WTC11 (cell line): Measurements from ENCODE around the gene C6orf120. TPM values are rescaled to one million over a fixed set of nuclear protein-coding genes. Genes with fewer than 3 reads are reported as not detected.

ENCODE experiments used
- ATAC-seq: fragments of 200-7000 bp; cut with Tn5 transposase; 2 replicates; pipeline ENCODE4 v1.10.0; 2021; ENCODE audit warnings: mild to moderate bottlenecking, moderate library complexity
- CTCF ChIA-PET: fragments of 300-600 bp; sonication (Branson Sonifier 250); formaldehyde crosslinking; loops from one replicate; lab custom pipeline; 2021; ENCODE audit warnings: antibody characterized with exemption; lab: Charles Lee
- POLR2A ChIA-PET: fragments of 350-600 bp; sonication (Branson Sonifier 250); formaldehyde crosslinking; loops from one replicate; lab custom pipeline; 2021; ENCODE audit warnings: antibody characterized with exemption; lab: Charles Lee
- DNase-seq: peaks from one replicate; pipeline ENCODE4 v3.0.0; 2021; ENCODE audit warnings: low spot score
- H3K27ac Mint-ChIP-seq: 2 replicates; pipeline ENCODE4 v1.8.0; 2021; ENCODE audit warnings: mixed read lengths
- H3K27me3 Mint-ChIP-seq: 2 replicates; pipeline ENCODE4 v1.8.0; 2021; ENCODE audit warnings: low read depth, mild to moderate bottlenecking, moderate library complexity, mixed read lengths
- H3K36me3 Mint-ChIP-seq: 2 replicates; pipeline ENCODE4 v1.8.0; 2021; ENCODE audit warnings: mixed read lengths
- H3K4me1 Mint-ChIP-seq: 2 replicates; pipeline ENCODE4 v1.8.0; 2022; ENCODE audit warnings: mixed read lengths
- H3K4me3 Mint-ChIP-seq: 2 replicates; pipeline ENCODE4 v1.8.0; 2021; ENCODE audit warnings: mild to moderate bottlenecking, moderate library complexity, mixed read lengths
- H3K9me3 Mint-ChIP-seq: 2 replicates; pipeline ENCODE4 v1.8.0; 2021; ENCODE audit warnings: mixed read lengths
- ETV6 ChIP-seq: sonication (generic); formaldehyde crosslinking; IDR thresholded peaks from 2 replicates; pipeline ENCODE4 v1.8.1; 2022; ENCODE audit warnings: mild to moderate bottlenecking, missing genetic modification reagents
- NR1H2 ChIP-seq: sonication (generic); formaldehyde crosslinking; IDR thresholded peaks from 2 replicates; pipeline ENCODE4 v1.9.0; 2021; ENCODE audit warnings: mild to moderate bottlenecking, moderate library complexity, missing genetic modification reagents
- OVOL2 ChIP-seq: fragments of 250-450 bp; sonication (Bioruptor Pico); IDR thresholded peaks from 2 replicates; pipeline ENCODE4 v1.9.0; 2021; ENCODE audit warnings: mild to moderate bottlenecking, borderline replicate concordance
- SOX15 ChIP-seq: fragments of 250-450 bp; sonication (Bioruptor Pico); IDR thresholded peaks from 2 replicates; pipeline ENCODE4 v1.9.0; 2021; ENCODE audit warnings: mild to moderate bottlenecking
- TP53 ChIP-seq: sonication (generic); formaldehyde crosslinking; IDR thresholded peaks from 2 replicates; pipeline ENCODE4 v1.8.1; 2023; ENCODE audit warnings: mild to moderate bottlenecking, missing genetic modification reagents
- ZBTB21 ChIP-seq: sonication (generic); formaldehyde crosslinking; IDR thresholded peaks from 2 replicates; pipeline ENCODE4 v1.8.1; 2023; ENCODE audit warnings: mild to moderate bottlenecking, missing genetic modification reagents, borderline replicate concordance
- ZNF396 ChIP-seq: fragments of 250-450 bp; sonication (Bioruptor Pico); IDR thresholded peaks from 2 replicates; pipeline ENCODE4 v1.8.0; 2021; ENCODE audit warnings: mild to moderate bottlenecking, moderate library complexity, borderline replicate concordance
- total RNA-seq: library from RNA; stranded (reverse); gene quantifications from 3 replicates; pipeline ENCODE4 v1.2.3, GENCODE V29; 2021
- TF ChIP-seq, protein P1 (sequence below): sonication (generic); formaldehyde crosslinking; IDR thresholded peaks from 2 replicates; pipeline ENCODE4 v1.8.1; 2023; ENCODE audit warnings: mild to moderate bottlenecking, missing genetic modification reagents
- TF ChIP-seq, protein P2 (sequence below): fragments of 250-450 bp; sonication (Bioruptor Pico); IDR thresholded peaks from 2 replicates; pipeline ENCODE4 v1.9.0; 2021; ENCODE audit warnings: mild to moderate bottlenecking
- TF ChIP-seq, protein P3 (sequence below): sonication (generic); formaldehyde crosslinking; IDR thresholded peaks from 2 replicates; pipeline ENCODE4 v1.8.0; 2023; ENCODE audit warnings: mild to moderate bottlenecking, missing genetic modification reagents
- TF ChIP-seq, protein P4 (sequence below): sonication (generic); formaldehyde crosslinking; IDR thresholded peaks from 2 replicates; pipeline ENCODE4 v1.8.1; 2022; ENCODE audit warnings: missing genetic modification reagents, borderline replicate concordance
- TF ChIP-seq, protein P5 (sequence below): sonication (generic); formaldehyde crosslinking; conservative IDR thresholded peaks from 2 replicates; pipeline ENCODE4 v1.8.1; 2022; ENCODE audit warnings: mild to moderate bottlenecking, missing genetic modification reagents

Gene C6orf120
- total RNA-seq, 1 experiment from 2014 or later: 34.5 TPM

DNA sequence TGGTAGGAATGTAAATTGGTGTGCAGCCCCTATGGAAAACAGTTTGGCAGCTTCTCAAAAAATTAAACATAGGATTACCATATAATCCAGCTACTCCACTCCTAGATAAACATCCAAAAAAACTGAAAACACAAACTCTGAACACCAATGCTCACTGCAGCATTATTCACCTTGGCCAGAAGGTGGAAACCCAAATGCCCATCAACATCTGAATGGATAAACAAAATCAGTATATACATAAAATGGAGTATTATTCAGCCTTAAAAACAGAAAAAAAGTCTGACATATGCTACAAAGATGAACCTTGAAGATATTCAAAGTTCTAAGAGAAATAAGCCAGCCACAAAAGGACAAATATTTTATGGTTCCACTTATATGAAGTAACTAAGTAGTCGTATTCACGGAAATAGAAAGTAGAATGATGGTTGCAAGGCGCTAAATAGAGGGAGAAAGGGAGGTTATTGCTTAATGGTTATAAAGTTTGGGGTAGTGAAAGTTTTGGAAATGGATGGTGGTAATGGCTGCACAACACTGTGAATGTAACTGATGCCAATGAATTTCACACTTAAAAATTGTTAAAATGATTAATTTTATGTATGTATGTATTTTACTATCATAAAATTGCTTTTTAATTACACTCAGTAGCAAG lies 18.4 kb downstream of the C6orf120 start (continued):
- no peak for TF ChIP-seq ZBTB21
- TF ChIP-seq, protein P1, sequence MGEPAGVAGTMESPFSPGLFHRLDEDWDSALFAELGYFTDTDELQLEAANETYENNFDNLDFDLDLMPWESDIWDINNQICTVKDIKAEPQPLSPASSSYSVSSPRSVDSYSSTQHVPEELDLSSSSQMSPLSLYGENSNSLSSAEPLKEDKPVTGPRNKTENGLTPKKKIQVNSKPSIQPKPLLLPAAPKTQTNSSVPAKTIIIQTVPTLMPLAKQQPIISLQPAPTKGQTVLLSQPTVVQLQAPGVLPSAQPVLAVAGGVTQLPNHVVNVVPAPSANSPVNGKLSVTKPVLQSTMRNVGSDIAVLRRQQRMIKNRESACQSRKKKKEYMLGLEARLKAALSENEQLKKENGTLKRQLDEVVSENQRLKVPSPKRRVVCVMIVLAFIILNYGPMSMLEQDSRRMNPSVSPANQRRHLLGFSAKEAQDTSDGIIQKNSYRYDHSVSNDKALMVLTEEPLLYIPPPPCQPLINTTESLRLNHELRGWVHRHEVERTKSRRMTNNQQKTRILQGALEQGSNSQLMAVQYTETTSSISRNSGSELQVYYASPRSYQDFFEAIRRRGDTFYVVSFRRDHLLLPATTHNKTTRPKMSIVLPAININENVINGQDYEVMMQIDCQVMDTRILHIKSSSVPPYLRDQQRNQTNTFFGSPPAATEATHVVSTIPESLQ: no peak
- TF ChIP-seq TP53 (CRISPR knock-in tag): no peak
- TF ChIP-seq NR1H2: no peak
- TF ChIP-seq, all 79 proteins: peak for 0

DNA sequence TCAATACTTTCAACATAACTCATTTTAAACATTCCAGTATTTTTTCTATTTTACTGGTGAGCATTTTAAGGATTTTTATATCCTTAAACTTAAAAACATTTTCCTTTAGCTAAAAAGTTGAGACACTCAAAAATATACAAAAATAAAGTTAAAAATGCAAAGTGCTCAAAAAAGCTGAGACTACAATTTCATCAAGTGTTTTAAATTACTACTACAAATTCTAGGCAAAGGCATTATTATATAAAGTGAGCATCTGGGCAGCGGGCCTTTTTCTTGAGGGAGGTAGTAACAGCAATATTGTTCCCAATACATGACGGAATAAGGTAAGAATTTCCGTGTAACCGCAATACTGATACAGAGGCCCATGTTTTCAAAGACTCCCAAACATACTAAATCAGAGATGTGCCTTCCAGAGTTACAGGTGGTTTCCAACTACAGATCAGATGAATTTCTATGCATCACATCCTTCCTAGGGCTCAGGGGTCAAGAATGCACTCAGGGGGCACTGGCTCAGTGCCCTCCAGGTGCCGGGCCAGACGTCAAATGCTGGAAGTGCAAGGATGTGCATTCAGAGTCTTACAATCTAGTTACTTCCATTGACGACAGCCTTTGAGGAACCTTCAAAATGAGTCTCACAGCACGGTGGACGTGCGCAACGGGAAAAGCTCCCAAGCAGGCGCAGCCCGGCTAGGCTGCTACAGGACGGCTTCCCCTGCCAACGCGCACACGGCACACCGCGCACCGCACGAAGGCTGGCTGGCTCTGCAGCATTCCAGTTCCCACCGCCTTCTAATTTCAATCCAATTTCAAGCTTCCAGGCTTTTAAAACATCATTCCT lies 20.7 kb downstream of the C6orf120 start:
- ATAC-seq: peak; percentile 23; the same call in 1 of the 2 replicates
- H3K4me1 Mint-ChIP-seq: peaks cover 40% of the 10 kb centered on the region
- TF ChIP-seq ETV6 (CRISPR knock-in tag) (no peak), SOX15 (no peak), NR1H2 (no peak), OVOL2 (CRISPR knock-in tag) (no peak), ZNF396 (no peak)
- TF ChIP-seq, protein P2, sequence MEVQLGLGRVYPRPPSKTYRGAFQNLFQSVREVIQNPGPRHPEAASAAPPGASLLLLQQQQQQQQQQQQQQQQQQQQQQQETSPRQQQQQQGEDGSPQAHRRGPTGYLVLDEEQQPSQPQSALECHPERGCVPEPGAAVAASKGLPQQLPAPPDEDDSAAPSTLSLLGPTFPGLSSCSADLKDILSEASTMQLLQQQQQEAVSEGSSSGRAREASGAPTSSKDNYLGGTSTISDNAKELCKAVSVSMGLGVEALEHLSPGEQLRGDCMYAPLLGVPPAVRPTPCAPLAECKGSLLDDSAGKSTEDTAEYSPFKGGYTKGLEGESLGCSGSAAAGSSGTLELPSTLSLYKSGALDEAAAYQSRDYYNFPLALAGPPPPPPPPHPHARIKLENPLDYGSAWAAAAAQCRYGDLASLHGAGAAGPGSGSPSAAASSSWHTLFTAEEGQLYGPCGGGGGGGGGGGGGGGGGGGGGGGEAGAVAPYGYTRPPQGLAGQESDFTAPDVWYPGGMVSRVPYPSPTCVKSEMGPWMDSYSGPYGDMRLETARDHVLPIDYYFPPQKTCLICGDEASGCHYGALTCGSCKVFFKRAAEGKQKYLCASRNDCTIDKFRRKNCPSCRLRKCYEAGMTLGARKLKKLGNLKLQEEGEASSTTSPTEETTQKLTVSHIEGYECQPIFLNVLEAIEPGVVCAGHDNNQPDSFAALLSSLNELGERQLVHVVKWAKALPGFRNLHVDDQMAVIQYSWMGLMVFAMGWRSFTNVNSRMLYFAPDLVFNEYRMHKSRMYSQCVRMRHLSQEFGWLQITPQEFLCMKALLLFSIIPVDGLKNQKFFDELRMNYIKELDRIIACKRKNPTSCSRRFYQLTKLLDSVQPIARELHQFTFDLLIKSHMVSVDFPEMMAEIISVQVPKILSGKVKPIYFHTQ (CRISPR knock-in tag): no peak
- TF ChIP-seq, protein P3, sequence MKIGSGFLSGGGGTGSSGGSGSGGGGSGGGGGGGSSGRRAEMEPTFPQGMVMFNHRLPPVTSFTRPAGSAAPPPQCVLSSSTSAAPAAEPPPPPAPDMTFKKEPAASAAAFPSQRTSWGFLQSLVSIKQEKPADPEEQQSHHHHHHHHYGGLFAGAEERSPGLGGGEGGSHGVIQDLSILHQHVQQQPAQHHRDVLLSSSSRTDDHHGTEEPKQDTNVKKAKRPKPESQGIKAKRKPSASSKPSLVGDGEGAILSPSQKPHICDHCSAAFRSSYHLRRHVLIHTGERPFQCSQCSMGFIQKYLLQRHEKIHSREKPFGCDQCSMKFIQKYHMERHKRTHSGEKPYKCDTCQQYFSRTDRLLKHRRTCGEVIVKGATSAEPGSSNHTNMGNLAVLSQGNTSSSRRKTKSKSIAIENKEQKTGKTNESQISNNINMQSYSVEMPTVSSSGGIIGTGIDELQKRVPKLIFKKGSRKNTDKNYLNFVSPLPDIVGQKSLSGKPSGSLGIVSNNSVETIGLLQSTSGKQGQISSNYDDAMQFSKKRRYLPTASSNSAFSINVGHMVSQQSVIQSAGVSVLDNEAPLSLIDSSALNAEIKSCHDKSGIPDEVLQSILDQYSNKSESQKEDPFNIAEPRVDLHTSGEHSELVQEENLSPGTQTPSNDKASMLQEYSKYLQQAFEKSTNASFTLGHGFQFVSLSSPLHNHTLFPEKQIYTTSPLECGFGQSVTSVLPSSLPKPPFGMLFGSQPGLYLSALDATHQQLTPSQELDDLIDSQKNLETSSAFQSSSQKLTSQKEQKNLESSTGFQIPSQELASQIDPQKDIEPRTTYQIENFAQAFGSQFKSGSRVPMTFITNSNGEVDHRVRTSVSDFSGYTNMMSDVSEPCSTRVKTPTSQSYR (CRISPR knock-in tag): no peak
- TF ChIP-seq, protein P4, sequence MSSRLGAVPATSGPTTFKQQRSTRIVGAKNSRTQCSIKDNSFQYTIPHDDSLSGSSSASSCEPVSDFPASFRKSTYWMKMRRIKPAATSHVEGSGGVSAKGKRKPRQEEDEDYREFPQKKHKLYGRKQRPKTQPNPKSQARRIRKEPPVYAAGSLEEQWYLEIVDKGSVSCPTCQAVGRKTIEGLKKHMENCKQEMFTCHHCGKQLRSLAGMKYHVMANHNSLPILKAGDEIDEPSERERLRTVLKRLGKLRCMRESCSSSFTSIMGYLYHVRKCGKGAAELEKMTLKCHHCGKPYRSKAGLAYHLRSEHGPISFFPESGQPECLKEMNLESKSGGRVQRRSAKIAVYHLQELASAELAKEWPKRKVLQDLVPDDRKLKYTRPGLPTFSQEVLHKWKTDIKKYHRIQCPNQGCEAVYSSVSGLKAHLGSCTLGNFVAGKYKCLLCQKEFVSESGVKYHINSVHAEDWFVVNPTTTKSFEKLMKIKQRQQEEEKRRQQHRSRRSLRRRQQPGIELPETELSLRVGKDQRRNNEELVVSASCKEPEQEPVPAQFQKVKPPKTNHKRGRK (CRISPR knock-in tag): no peak
- TF ChIP-seq, protein P5, sequence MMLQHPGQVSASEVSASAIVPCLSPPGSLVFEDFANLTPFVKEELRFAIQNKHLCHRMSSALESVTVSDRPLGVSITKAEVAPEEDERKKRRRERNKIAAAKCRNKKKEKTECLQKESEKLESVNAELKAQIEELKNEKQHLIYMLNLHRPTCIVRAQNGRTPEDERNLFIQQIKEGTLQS (CRISPR knock-in tag): no peak
- TF ChIP-seq, all 79 proteins: peak for 0
- DNase-seq: peak; percentile 38
- Mint-ChIP-seq H3K27me3 (peaks cover 8% of the 10 kb centered on the region), H3K36me3 (no peaks in the 10 kb centered on the region; the same call in 1 of the 2 replicates), H3K9me3 (no peaks in the 10 kb centered on the region), H3K4me3 (peak overlapping the region; percentile 93), H3K27ac (peak overlapping the region; percentile 63; the same call in 1 of the 2 replicates)
- CTCF ChIA-PET: interaction anchor here (1.1 to 1.4 kb wide), 2 partner anchors 21 to 794 kb away, joined by 3 to 4 read pairs; partner anchors contain the start of genes C6orf120 and WDR27
- POLR2A ChIA-PET: interaction anchor here (0.9 kb wide), 1 partner anchor 20 kb away, joined by 3 read pairs; the partner anchor contains the start of genes C6orf120 and WDR27
